H1 (cell line): Measurements from ENCODE around the gene ASIC2. TPM values are rescaled to one million over a fixed set of nuclear protein-coding genes. Genes with fewer than 3 reads are reported as not detected.

Experiments
- GABPA ChIP-seq: IDR thresholded peaks from 2 replicates; pipeline ENCODE4 v1.6.1; 2011; ENCODE audit warnings: mild to moderate bottlenecking, low read length, moderate library complexity, borderline replicate concordance; ENCODE audit not compliant: insufficient read depth
- RFX5 ChIP-seq: IDR thresholded peaks from 2 replicates; pipeline ENCODE4 v1.6.1; 2011; ENCODE audit warnings: low read depth, low read length, improper control_type of control experiment, borderline replicate concordance
- SAP30 ChIP-seq: fragments of 300-600 bp; sonication (generic); IDR thresholded peaks from 2 replicates; pipeline ENCODE4 v1.7.1; 2012; ENCODE audit warnings: low read length, moderate library complexity, mild to moderate bottlenecking, inconsistent platforms; ENCODE audit not compliant: insufficient read depth, insufficient replicate concordance
- SIX5 ChIP-seq: IDR thresholded peaks from 2 replicates; pipeline ENCODE4 v1.6.1; 2011; ENCODE audit warnings: mild to moderate bottlenecking, low read depth, low read length
- TAF7 ChIP-seq: optimal IDR thresholded peaks from 2 replicates; pipeline ENCODE3; 2011; ENCODE audit warnings: low read depth, mild to moderate bottlenecking, inconsistent platforms, low read length, moderate library complexity, borderline replicate concordance
- ZNF274 ChIP-seq: IDR thresholded peaks from 2 replicates; pipeline ENCODE4 v1.7.0; 2012; ENCODE audit warnings: low read length, borderline replicate concordance; ENCODE audit errors: extremely low read depth
- polyA plus RNA-seq, 7 experiments: library from polyadenylated mRNA; depleted of rRNA in 3 of 7; stranded (reverse) in 5 of 7; unstranded in 2 of 7; fragments of >200 nt in 5 of 7; fragments of 200-250 nt in 2 of 7; gene quantifications; 1 replicate in 5 of 7; 2 replicates in 1 of 7; 4 replicates in 1 of 7; pipeline versions ENCODE4 v1.2.1 to v1.2.3, GENCODE V29; 2011 to 2013; ENCODE audit warnings: missing spikeins in 2 of 7, mixed read lengths in 2 of 7
- total RNA-seq: library from RNA; stranded (reverse); fragmentation: NEBNext Ultra II Directional; extraction: Animal tissue kit (Norgen Biotek cat#: 25700); gene quantifications from 2 replicates; pipeline ENCODE4 v1.2.1, GENCODE V29; 2021
- TF ChIP-seq, protein P1 (sequence below): IDR thresholded peaks from 2 replicates; pipeline ENCODE4 v1.6.1; 2012; ENCODE audit warnings: low read length, inconsistent platforms

Gene ASIC2
- total and polyA plus RNA-seq, 2 of the 8 experiments (the other 6 are each of a cell fraction or from before 2014, with no cell fraction given): 0.86 to 1.2 TPM

DNA sequence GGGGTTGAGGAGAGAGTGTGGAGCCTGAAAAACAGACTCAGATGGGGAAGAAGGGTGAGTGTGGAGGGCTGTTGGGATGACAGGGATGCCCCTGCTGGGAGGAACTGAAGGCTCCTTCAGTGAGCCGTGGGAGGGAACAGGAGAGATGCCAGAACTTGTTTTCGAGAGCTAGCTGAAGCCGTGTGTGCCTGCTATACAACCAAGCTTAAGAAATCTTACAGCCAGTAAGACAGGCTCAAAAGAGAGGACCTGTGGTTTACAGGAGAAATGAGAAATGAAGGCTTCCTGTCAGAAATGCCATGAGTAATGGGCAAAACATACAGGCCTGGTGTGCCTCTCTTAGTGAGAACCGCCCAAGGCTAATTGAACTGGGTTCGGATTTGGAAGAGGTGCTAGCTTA is 201.8 kb downstream of the ASIC2 start (continued):
- TF ChIP-seq GABPA (no peak), TAF7 (no peak), SAP30 (no peak), RFX5 (no peak), ZNF274 (no peak), SIX5 (no peak)
- TF ChIP-seq, protein P1, sequence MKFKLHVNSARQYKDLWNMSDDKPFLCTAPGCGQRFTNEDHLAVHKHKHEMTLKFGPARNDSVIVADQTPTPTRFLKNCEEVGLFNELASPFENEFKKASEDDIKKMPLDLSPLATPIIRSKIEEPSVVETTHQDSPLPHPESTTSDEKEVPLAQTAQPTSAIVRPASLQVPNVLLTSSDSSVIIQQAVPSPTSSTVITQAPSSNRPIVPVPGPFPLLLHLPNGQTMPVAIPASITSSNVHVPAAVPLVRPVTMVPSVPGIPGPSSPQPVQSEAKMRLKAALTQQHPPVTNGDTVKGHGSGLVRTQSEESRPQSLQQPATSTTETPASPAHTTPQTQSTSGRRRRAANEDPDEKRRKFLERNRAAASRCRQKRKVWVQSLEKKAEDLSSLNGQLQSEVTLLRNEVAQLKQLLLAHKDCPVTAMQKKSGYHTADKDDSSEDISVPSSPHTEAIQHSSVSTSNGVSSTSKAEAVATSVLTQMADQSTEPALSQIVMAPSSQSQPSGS: no peak
